Natural killer cell (primary cell): Measurements from ENCODE around the gene FCGR3A. TPM values are rescaled to one million over a fixed set of nuclear protein-coding genes. Genes with fewer than 3 reads are reported as not detected.
"Not testable (repeated sequence)": the region's sequence is repeated elsewhere in the genome, so short reads cannot be mapped to it uniquely, and the experiment has no call there.

ENCODE experiments used
- ATAC-seq, 3 donors: fragments of 150-1000 bp in 2 of 3; fragments of 200-7000 bp in 1 of 3; cut with Tn5 transposase; 1 replicate in 1 of 3; 2 replicates in 2 of 3; pipeline ENCODE4 v1.10.0; 2021; ENCODE audit warnings: mild to moderate bottlenecking in 2 of 3, moderate library complexity in 2 of 3
- DNase-seq, 2 donors: peaks; one replicate each; pipeline versions ENCODE4 v3.0.0 to v3.0.0-alpha.2; 2013 to 2021; ENCODE audit warnings: mixed read lengths in 1 of 2
- H3K27ac ChIP-seq: one replicate; pipeline ENCODE4 v1.5.1; 2013; ENCODE audit warnings: mild to moderate bottlenecking, low read length
- H3K27me3 ChIP-seq: one replicate; pipeline ENCODE4 v1.6.1; 2013; ENCODE audit warnings: low read length; ENCODE audit not compliant: control insufficient read depth, insufficient read depth
- H3K36me3 ChIP-seq: one replicate; pipeline ENCODE4 v1.6.1; 2013; ENCODE audit warnings: low read length; ENCODE audit not compliant: control insufficient read depth, insufficient read depth
- H3K4me1 ChIP-seq: one replicate; pipeline ENCODE4 v1.6.1; 2013; ENCODE audit warnings: low read length; ENCODE audit not compliant: control insufficient read depth, insufficient read depth
- H3K4me3 ChIP-seq: one replicate; pipeline ENCODE4 v1.5.1; 2013; ENCODE audit warnings: low read length
- H3K9me3 ChIP-seq: one replicate; pipeline ENCODE4 v1.6.1; 2013; ENCODE audit warnings: low read length; ENCODE audit not compliant: control insufficient read depth, insufficient read depth
- H3K27ac Mint-ChIP-seq, 2 donors: one replicate each; pipeline ENCODE4 v1.8.0; 2022; ENCODE audit warnings: mild to moderate bottlenecking in 2 of 2, mixed read lengths in 2 of 2, moderate library complexity in 1 of 2
- H3K27me3 Mint-ChIP-seq, 2 donors: one replicate each; pipeline ENCODE4 v1.8.0; 2022; ENCODE audit warnings: low read depth in 2 of 2, mixed read lengths in 2 of 2
- H3K36me3 Mint-ChIP-seq: one replicate; pipeline ENCODE4 v1.8.0; 2022; ENCODE audit warnings: mixed read lengths
- H3K4me1 Mint-ChIP-seq, 2 donors: one replicate each; pipeline ENCODE4 v1.8.0; 2022; ENCODE audit warnings: mixed read lengths in 2 of 2
- H3K4me3 Mint-ChIP-seq: one replicate; pipeline ENCODE4 v1.8.0; 2022; ENCODE audit warnings: mild to moderate bottlenecking, moderate library complexity, mixed read lengths
- H3K9me3 Mint-ChIP-seq, 2 donors: one replicate each; pipeline ENCODE4 v1.8.0; 2022; ENCODE audit warnings: mixed read lengths in 2 of 2
- WGBS: methylation state at CpG from one replicate; pipeline ENCODE4 v1.1.7; 2013; ENCODE audit warnings: missing lambda C conversion rate; ENCODE audit not compliant: insufficient coverage; 5-methylcytosine and 5-hydroxymethylcytosine counted together
- intact Hi-C: fragments of 100-400 bp; cut with micrococcal nuclease; formaldehyde crosslinking; loops from one replicate; pipeline ENCODE4 v1.14.2; 2022
- total RNA-seq, 4 donors: library from RNA; stranded (reverse); fragments of 120-200 nt in 1 of 4; gene quantifications; one replicate each; pipeline versions ENCODE4 v1.2.3 to v1.2.4, GENCODE V29; 2013 to 2022

The FCGR3A gene
- total RNA-seq, 3 donors from 2014 or later (not counting 1 experiment from before 2014, with no cell fraction given): 557 to 892 (median 848) TPM

GRCh38 chr1:161545005-161545731 is 4.5 kb downstream of the FCGR3A start:
- not testable (repeated sequence) for H3K4me3 ChIP-seq, H3K9me3 Mint-ChIP-seq, H3K36me3 ChIP-seq, H3K36me3 Mint-ChIP-seq, H3K27me3 ChIP-seq, H3K9me3 ChIP-seq, H3K27me3 Mint-ChIP-seq
- DNase-seq (peak in 1 of 2 donors; percentile 58), ATAC-seq (peak; percentile 32 to 58 (median 33))
- Mint-ChIP-seq H3K4me1 (peaks cover 70 to 85% of the 10 kb centered on the region in 2 donors), H3K27ac (peak overlapping the region; percentile 97 to 100), H3K4me3 (peak overlapping the region; percentile 86)
- Histone ChIP-seq H3K27ac (peak overlapping the region; percentile 82), H3K4me1 (peaks cover 68% of the 10 kb centered on the region)
- intact Hi-C loops: loop anchor here (10.0 kb wide), 3 partner anchors 180 to 790 kb away; partner anchors contain the start of genes FCER1G and FCRLB
- WGBS: 19% methylated on average over 10 of the region's 11 CpGs

GRCh38 chr1:161543125-161543524 is 6.5 kb downstream of the FCGR3A start:
- WGBS: no CpG with 5 or more reads among the region's 1 CpG

GRCh38 chr1:161542091-161542559 is 7.5 kb downstream of the FCGR3A start:
- peak; percentile 43 to 76 (median 70) for ATAC-seq
- H3K4me1 Mint-ChIP-seq: peaks cover 75 to 78% of the 10 kb centered on the region in 2 donors
- H3K4me3 Mint-ChIP-seq: peak overlapping the region; percentile 87
- not testable (repeated sequence) for H3K36me3 ChIP-seq, H3K36me3 Mint-ChIP-seq, H3K9me3 ChIP-seq, H3K27me3 Mint-ChIP-seq, H3K4me3 ChIP-seq, H3K27me3 ChIP-seq, H3K9me3 Mint-ChIP-seq
- H3K27ac Mint-ChIP-seq: peak overlapping the region; percentile 95 to 100
- intact Hi-C loops: loop anchor here (10.0 kb wide), 3 partner anchors 183 to 787 kb away; partner anchors contain the start of genes FCER1G and FCRLB
- Histone ChIP-seq H3K27ac (peak overlapping the region; percentile 84), H3K4me1 (peaks cover 56% of the 10 kb centered on the region)
- 14% methylated on average over 2 of the region's 5 CpGs for WGBS
- peak; percentile 33 to 84 for DNase-seq

More at GRCh38 chr1:161543125-161543524, 6.5 kb downstream of the FCGR3A start:
- Mint-ChIP-seq H3K4me3 (peak overlapping the region; percentile 87), H3K27ac (peak overlapping the region; percentile 95 to 100), H3K4me1 (peaks cover 74 to 80% of the 10 kb centered on the region in 2 donors)
- intact Hi-C loops: loop anchor here (10.0 kb wide), 3 partner anchors 182 to 788 kb away; partner anchors contain the start of genes FCER1G and FCRLB
- H3K27me3 ChIP-seq, H3K36me3 Mint-ChIP-seq, H3K9me3 Mint-ChIP-seq, H3K27me3 Mint-ChIP-seq, DNase-seq, H3K9me3 ChIP-seq, H3K4me3 ChIP-seq, H3K36me3 ChIP-seq: not testable (repeated sequence)
- Histone ChIP-seq H3K27ac (peak overlapping the region; percentile 84), H3K4me1 (peaks cover 61% of the 10 kb centered on the region)
- ATAC-seq: peak in 2 of 3 donors; percentile 9 to 36

GRCh38 chr1:161540570-161540960 is 9.1 kb downstream of the FCGR3A start:
- peak overlapping the region; percentile 95 to 100 for H3K27ac Mint-ChIP-seq
- not testable (repeated sequence) for H3K9me3 ChIP-seq

GRCh38 chr1:161539731-161540569 is 9.7 kb downstream of the FCGR3A start:
- not testable (repeated sequence) for H3K27me3 Mint-ChIP-seq, H3K9me3 ChIP-seq, H3K9me3 Mint-ChIP-seq, H3K27me3 ChIP-seq, H3K36me3 ChIP-seq, H3K36me3 Mint-ChIP-seq
- Histone ChIP-seq H3K4me1 (peaks cover 50% of the 10 kb centered on the region), H3K4me3 (peak overlapping the region; percentile 69), H3K27ac (peak overlapping the region; percentile 84)
- intact Hi-C loops: loop anchor here (1.0 to 10.0 kb wide), 4 partner anchors 9 to 785 kb away; partner anchors contain the start of genes FCER1G and FCRLB
- peak; percentile 87 to 95 for DNase-seq
- peaks cover 57 to 61% of the 10 kb centered on the region in 2 donors for H3K4me1 Mint-ChIP-seq
- WGBS: under 1% methylated on average over 41 of the region's 41 CpGs
- peak overlapping the region; percentile 95 to 100 for H3K27ac Mint-ChIP-seq
- H3K4me3 Mint-ChIP-seq: peak overlapping the region; percentile 99
- peak; percentile 32 to 59 (median 50) for ATAC-seq

More at GRCh38 chr1:161540570-161540960, 9.1 kb downstream of the FCGR3A start:
- H3K36me3 ChIP-seq, H3K27me3 ChIP-seq, H3K36me3 Mint-ChIP-seq, H3K27me3 Mint-ChIP-seq, H3K9me3 Mint-ChIP-seq: not testable (repeated sequence)
- intact Hi-C loops: loop anchor here (1.0 to 10.0 kb wide), 4 partner anchors 9 to 786 kb away; partner anchors contain the start of genes FCER1G and FCRLB
- 11% methylated on average over 8 of the region's 10 CpGs for WGBS
- Histone ChIP-seq H3K4me3 (peak overlapping the region; percentile 69), H3K27ac (peak overlapping the region; percentile 84), H3K4me1 (peaks cover 54% of the 10 kb centered on the region)
- Mint-ChIP-seq H3K4me3 (peak overlapping the region; percentile 99), H3K4me1 (peaks cover 63 to 66% of the 10 kb centered on the region in 2 donors)
- DNase-seq (peak in 1 of 2 donors; percentile 40), ATAC-seq (peak; percentile 10 to 19 (median 14))

GRCh38 chr1:161538925-161539479 is 10.6 kb downstream of the FCGR3A start:
- H3K27me3 ChIP-seq, H3K36me3 ChIP-seq, H3K36me3 Mint-ChIP-seq, H3K9me3 ChIP-seq, DNase-seq, H3K27ac ChIP-seq, ATAC-seq, H3K9me3 Mint-ChIP-seq, intact Hi-C loops, H3K4me3 ChIP-seq, H3K27me3 Mint-ChIP-seq: not testable (repeated sequence)
- H3K4me1 Mint-ChIP-seq: peaks cover 52 to 55% of the 10 kb centered on the region in 2 donors
- H3K4me3 Mint-ChIP-seq: peak overlapping the region; percentile 99
- H3K4me1 ChIP-seq: peaks cover 40% of the 10 kb centered on the region
- peak overlapping the region; percentile 95 to 100 for H3K27ac Mint-ChIP-seq
- WGBS: 94% methylated on average over 5 of the region's 7 CpGs

GRCh38 chr1:161537068-161537669 is 12.4 kb downstream of the FCGR3A start:
- H3K9me3 Mint-ChIP-seq, intact Hi-C loops, H3K9me3 ChIP-seq, H3K27me3 Mint-ChIP-seq, DNase-seq, H3K4me3 ChIP-seq, H3K27ac Mint-ChIP-seq, H3K36me3 ChIP-seq, H3K4me3 Mint-ChIP-seq, H3K36me3 Mint-ChIP-seq, H3K27me3 ChIP-seq, ATAC-seq, H3K27ac ChIP-seq: not testable (repeated sequence)
- H3K4me1 Mint-ChIP-seq: peaks cover 37% of the 10 kb centered on the region in 2 donors
- peaks cover 26% of the 10 kb centered on the region for H3K4me1 ChIP-seq
- WGBS: 84% methylated on average over 6 of the region's 7 CpGs
